Measurements from ENCODE around the gene FAM222B.
A peak's percentile ranks its signal among the peaks of the same experiment; 100 is the strongest.
"Not testable (repeated sequence)": the region's sequence is repeated elsewhere in the genome, so short reads cannot be mapped to it uniquely, and the experiment has no call there.

Gene FAM222B

GRCh38 chr17:28873839-28874238, 31.2 kb upstream of the FAM222B start:
- DNase-seq (ENCODE audit: low read depth in 2 of 3, low spot score in 1 of 3): no peak

GRCh38 chr17:28871056-28871579, 28.5 kb upstream of the FAM222B start:
- peak in 1 of 3 donors; percentile 27 for DNase-seq (ENCODE audit: low read depth in 2 of 3, low spot score in 1 of 3)

- DNase-seq (ENCODE audit: low read depth in 2 of 3, low spot score in 1 of 3): no peak
Observed at GRCh38 chr17:28867276-28867675, 24.7 kb upstream of the FAM222B start.

GRCh38 chr17:28865946-28866752, 23.6 kb upstream of the FAM222B start:
- no peak for DNase-seq (ENCODE audit: low read depth in 2 of 3, low spot score in 1 of 3)

GRCh38 chr17:28864991-28865849, 22.6 kb upstream of the FAM222B start:
- no peak for DNase-seq (ENCODE audit: low read depth in 2 of 3, low spot score in 1 of 3)

GRCh38 chr17:28863953-28864352, 21.4 kb upstream of the FAM222B start:
- no peak for DNase-seq (ENCODE audit: low read depth in 2 of 3, low spot score in 1 of 3)

- no peak for DNase-seq (ENCODE audit: low read depth in 2 of 3, low spot score in 1 of 3)
Observed at GRCh38 chr17:28862561-28862960, 20.0 kb upstream of the FAM222B start.

- no peak for DNase-seq (ENCODE audit: low read depth in 2 of 3, low spot score in 1 of 3)
Observed at GRCh38 chr17:28861393-28862203, 19.0 kb upstream of the FAM222B start.

GRCh38 chr17:28860363-28860808, 17.8 kb upstream of the FAM222B start:
- no peak for DNase-seq (ENCODE audit: low read depth in 2 of 3, low spot score in 1 of 3)

GRCh38 chr17:28858801-28859355, 16.3 kb upstream of the FAM222B start:
- DNase-seq (ENCODE audit: low read depth in 2 of 3, low spot score in 1 of 3): no peak

GRCh38 chr17:28857905-28858800, 15.6 kb upstream of the FAM222B start:
- no peak for DNase-seq (ENCODE audit: low read depth in 2 of 3, low spot score in 1 of 3)

GRCh38 chr17:28856028-28856574, 13.5 kb upstream of the FAM222B start:
- DNase-seq (ENCODE audit: low read depth in 2 of 3, low spot score in 1 of 3): no peak

GRCh38 chr17:28855336-28855679, 12.7 kb upstream of the FAM222B start:
- no peak for DNase-seq (ENCODE audit: low read depth in 2 of 3, low spot score in 1 of 3)

- peak; percentile 75 to 80 (median 75) for DNase-seq (ENCODE audit: low read depth in 2 of 3, low spot score in 1 of 3)
Observed at GRCh38 chr17:28854457-28855335, 12.1 kb upstream of the FAM222B start, which contains the start of gene ERAL1. Gene ERAL1, plus strand, starts transcription at chr17:28855016. Its CDS starts 19 bp downstream, at chr17:28855035.

- no peak for DNase-seq (ENCODE audit: low read depth in 2 of 3, low spot score in 1 of 3)
Observed at GRCh38 chr17:28853295-28853694, 10.7 kb upstream of the FAM222B start.

GRCh38 chr17:28849281-28849680, 6.7 kb upstream of the FAM222B start:
- no peak for DNase-seq (ENCODE audit: low read depth in 2 of 3, low spot score in 1 of 3)

- DNase-seq (ENCODE audit: low read depth in 2 of 3, low spot score in 1 of 3): peak; percentile 46 to 68 (median 57)
Observed at GRCh38 chr17:28848667-28849066, 6.1 kb upstream of the FAM222B start.

GRCh38 chr17:28846699-28847098, 4.1 kb upstream of the FAM222B start:
- not testable (repeated sequence) for DNase-seq (ENCODE audit: low read depth in 2 of 3, low spot score in 1 of 3)

Measured in stimulated activated CD4-positive, alpha-beta T cell treated with anti-CD3 and anti-CD28 coated beads, Interleukin-12 subunit alpha, Interleukin-12 subunit beta, amount 100 ng/mL, for 48 hours (primary cell).